Right lobe of liver (tissue), 6 donors: Measurements from ENCODE around the gene TOX4. TPM values are rescaled to one million over a fixed set of nuclear protein-coding genes. Genes with fewer than 3 reads are reported as not detected.
"Not testable (repeated sequence)": the region's sequence is repeated elsewhere in the genome, so short reads cannot be mapped to it uniquely, and the experiment has no call there.

ENCODE experiments used
- ATAC-seq, 4 donors: fragments of 200-7000 bp; cut with Tn5 transposase; one replicate each; pipeline ENCODE4 v1.9.1; 2020; ENCODE audit warnings: mild to moderate bottlenecking in 4 of 4, moderate library complexity in 4 of 4
- DNase-seq, 3 donors: peaks; one replicate each; pipeline ENCODE4 v3.0.0-alpha.2; 2020
- H3K27ac ChIP-seq, 3 donors: fragments of 200-600 bp; one replicate each; pipeline ENCODE4 v1.8.0; 2022
- H3K27me3 ChIP-seq, 2 donors: fragments of 200-600 bp; one replicate each; pipeline ENCODE4 v1.8.0; 2022
- H3K36me3 ChIP-seq, 4 donors: fragments of 200-600 bp; sonication (generic) in 1 of 4; one replicate each; pipeline versions ENCODE4 v1.5.1 to v1.8.0; 2017 to 2022; ENCODE audit warnings: control low read depth in 1 of 4
- H3K4me1 ChIP-seq, 4 donors: fragments of 200-600 bp; sonication (generic) in 1 of 4; one replicate each; pipeline versions ENCODE4 v1.5.1 to v1.8.0; 2017 to 2022; ENCODE audit warnings: control low read depth in 1 of 4
- H3K4me3 ChIP-seq, 3 donors: fragments of 200-600 bp; one replicate each; pipeline ENCODE4 v1.8.0; 2022
- H3K9me3 ChIP-seq, 4 donors: fragments of 200-600 bp; sonication (generic) in 1 of 4; one replicate each; pipeline versions ENCODE4 v1.5.1 to v1.8.0; 2017 to 2022; ENCODE audit warnings: control low read depth in 1 of 4
- CTCF ChIP-seq, 4 donors: fragments of 200-600 bp in 3 of 4; fragments of 450-650 bp in 1 of 4; IDR thresholded peaks; one replicate each; pipeline versions ENCODE4 v1.5.1 to v1.8.0; 2016 to 2022; ENCODE audit warnings: antibody characterized with exemption in 4 of 4, mild to moderate bottlenecking in 2 of 4
- POLR2A ChIP-seq: fragments of 450-650 bp; IDR thresholded peaks from one replicate; pipeline ENCODE4 v1.6.1; 2017; ENCODE audit warnings: antibody characterized with exemption, mild to moderate bottlenecking
- WGBS: methylation state at CpG from one replicate; pipeline ENCODE4 v1.1.6; 2018; ENCODE audit warnings: low coverage, low lambda C conversion rate; ENCODE audit not compliant: insufficient coverage; ENCODE audit errors: missing lambda C conversion rate; 5-methylcytosine and 5-hydroxymethylcytosine counted together
- intact Hi-C, 2 donors: fragments of 100-400 bp; cut with DNase I; formaldehyde crosslinking; loops; one replicate each; pipeline versions ENCODE4 v1.11.2 to v1.14.1; 2022
- total RNA-seq, 6 experiments: library from RNA; depleted of rRNA in 2 of 6; stranded (reverse); fragments of >200 nt in 2 of 6; fragmentation: NEBNext Ultra II Directional in 3 of 6; extraction: Animal tissue kit (Norgen Biotek cat#: 25700) in 3 of 6; gene quantifications; one replicate each; pipeline versions ENCODE4 v1.1.0 to v1.2.4, GENCODE V29; 2016 to 2023
- donor health status: DM: no; HTN: yes; CAD: no.
- donor health status: DM: no; HTN: no; CAD: no.
- donor health status: DM: no; HTN: no; CAD: no.
- donor health status: DM: no; HTN: yes; CAD: no.
- donor health status: DM: no; HTN: yes; CAD: no.

The TOX4 gene
- total RNA-seq, 6 experiments from 2014 or later, result 19.9 to 37.0 (median 33.3) TPM

DNA sequence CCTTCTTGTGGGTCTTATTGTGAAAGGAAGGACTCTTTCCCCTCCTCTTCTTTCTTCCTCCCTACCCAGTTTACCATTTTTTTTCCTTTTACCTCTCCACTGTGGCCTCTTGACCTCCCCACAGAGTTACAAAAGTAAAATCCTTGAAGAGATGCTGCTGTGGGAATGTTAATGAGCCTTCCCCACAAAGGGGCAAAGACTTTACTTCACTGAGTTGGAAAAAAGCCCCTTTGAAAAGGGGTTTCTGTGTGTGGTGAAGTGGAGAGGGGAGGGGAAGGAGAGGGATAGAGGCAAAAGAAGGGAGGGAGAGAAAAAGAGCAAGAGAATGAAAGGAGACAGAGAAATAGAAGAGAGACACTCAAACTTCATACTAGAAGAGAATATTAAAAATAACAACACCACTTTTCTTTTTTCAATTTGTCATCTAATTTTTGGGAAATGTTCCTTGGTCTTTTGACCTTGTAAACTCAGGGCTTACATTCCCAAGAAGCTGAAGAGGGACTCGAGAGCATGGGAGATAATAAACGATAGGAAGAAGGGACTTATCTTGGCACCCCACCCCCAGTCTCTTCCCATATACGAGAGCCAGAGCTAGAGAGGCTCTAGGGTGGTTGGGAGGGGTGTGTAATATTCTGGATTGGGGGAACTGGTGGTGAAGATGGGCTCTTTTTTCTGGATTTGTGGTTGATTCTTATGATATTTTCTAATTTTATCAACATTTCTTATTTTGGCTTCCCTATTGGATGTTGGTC is 62.4 kb downstream of the TOX4 start:
- ATAC-seq (no peak), DNase-seq (no peak)
- Histone ChIP-seq H3K27me3 (peaks cover 0 to 5% of the 10 kb centered on the region in 2 donors), H3K4me1 (no peaks in the 10 kb centered on the region), H3K36me3 (no peaks in the 10 kb centered on the region), H3K9me3 (no peaks in the 10 kb centered on the region), H3K4me3 (no peak overlapping the region), H3K27ac (no peak overlapping the region)
- intact Hi-C loops, result no loop called here
- 25% methylated on average over 3 of the region's 3 CpGs for WGBS
- no peak for TF ChIP-seq CTCF (IDR thresholded peaks at IDR 0.05)
- no peak for TF ChIP-seq POLR2A

- Histone ChIP-seq H3K4me1 (no peaks in the 10 kb centered on the region), H3K27me3 (peaks cover 0 to 5% of the 10 kb centered on the region in 2 donors), H3K27ac (no peak overlapping the region), H3K4me3 (no peak overlapping the region), H3K36me3 (no peaks in the 10 kb centered on the region), H3K9me3 (no peaks in the 10 kb centered on the region)
- TF ChIP-seq POLR2A (no peak), CTCF (IDR thresholded peaks at IDR 0.05) (no peak)
- 95% methylated on average over 4 of the region's 9 CpGs for WGBS
- DNase-seq (no peak), ATAC-seq (no peak)
- intact Hi-C loops, result no loop called here
Observed at GRCh38 chr14:21541413-21542074, 64.5 kb downstream of the TOX4 start.

DNA sequence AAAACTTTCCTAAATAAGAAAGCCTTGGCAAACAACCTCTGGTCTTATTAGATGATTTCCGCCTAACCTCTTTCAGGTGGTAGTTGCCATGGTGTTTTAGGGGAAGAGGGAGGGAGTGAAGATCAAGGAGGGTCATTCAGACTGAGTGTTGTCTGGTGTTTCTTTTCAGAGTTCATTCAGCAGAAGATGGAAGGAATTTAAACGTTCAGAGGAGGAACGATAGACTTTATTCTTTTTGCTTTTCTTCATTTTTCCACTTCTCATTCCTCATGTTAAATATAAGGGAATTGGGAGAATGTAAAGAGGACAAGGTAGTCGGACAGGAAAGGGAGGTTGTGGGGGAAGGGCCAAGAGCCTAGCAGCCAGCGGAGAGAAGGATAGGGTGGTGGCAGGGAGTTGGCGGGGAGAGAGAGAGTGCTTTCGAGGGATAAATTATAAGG is 66.5 kb downstream of the TOX4 start:
- no peak overlapping the region for H3K27ac ChIP-seq
- TF ChIP-seq CTCF (IDR thresholded peaks at IDR 0.05) (no peak), POLR2A (no peak)
- intact Hi-C loops, result no loop called here
- no peak overlapping the region for H3K4me3 ChIP-seq
- H3K27me3 ChIP-seq, result no peaks in the 10 kb centered on the region
- DNase-seq (no peak), ATAC-seq (no peak)
- no peaks in the 10 kb centered on the region for H3K4me1 ChIP-seq
- WGBS, result 42% methylated on average over 7 of the region's 7 CpGs
- no peaks in the 10 kb centered on the region for H3K9me3 ChIP-seq
- no peaks in the 10 kb centered on the region for H3K36me3 ChIP-seq

DNA sequence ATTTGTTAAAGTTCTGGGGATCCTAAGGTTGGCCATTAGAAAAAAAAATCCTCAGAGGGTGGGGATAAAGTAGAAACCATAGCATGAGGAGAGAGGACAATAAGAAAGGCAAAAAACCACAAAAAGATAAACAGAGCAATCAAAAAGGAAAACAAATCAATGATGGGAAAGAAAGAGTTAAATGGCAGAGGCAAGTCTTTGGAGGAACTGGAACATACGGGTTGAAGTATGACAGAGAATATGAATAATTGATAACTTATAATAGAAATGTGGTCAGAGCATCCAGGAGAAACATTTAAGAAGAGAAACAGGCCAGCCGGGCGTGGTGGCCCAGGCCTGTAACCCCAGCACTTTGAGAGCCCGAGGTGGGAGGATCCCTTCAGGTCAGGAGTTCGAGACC is 67.0 kb downstream of the TOX4 start:
- Histone ChIP-seq H3K4me1 (no peaks in the 10 kb centered on the region), H3K27ac (no peak overlapping the region), H3K9me3 (no peaks in the 10 kb centered on the region), H3K27me3 (no peaks in the 10 kb centered on the region), H3K4me3 (no peak overlapping the region), H3K36me3 (no peaks in the 10 kb centered on the region)
- TF ChIP-seq POLR2A (no peak), CTCF (IDR thresholded peaks at IDR 0.05) (no peak)
- intact Hi-C loops, result no loop called here
- 50% methylated on average over 5 of the region's 5 CpGs for WGBS
- no peak for DNase-seq
- ATAC-seq, result no peak

GRCh38 chr14:21544588-21544987 is 67.6 kb downstream of the TOX4 start:
- H3K27me3 ChIP-seq, H3K9me3 ChIP-seq, intact Hi-C loops, DNase-seq, ATAC-seq, H3K4me3 ChIP-seq, H3K4me1 ChIP-seq, H3K36me3 ChIP-seq, H3K27ac ChIP-seq: not testable (repeated sequence)
- whole genome bisulfite sequencing, result 87% methylated on average over 6 of the region's 7 CpGs
